ENCODE data around the gene CA12. TPM values are rescaled to one million over a fixed set of nuclear protein-coding genes. Genes with fewer than 3 reads are reported as not detected.

The CA12 gene
- total and polyA plus RNA-seq, 2 donors (not counting 3 experiments of a cell fraction or from before 2014, with no cell fraction given) = 1.1 to 5.9 TPM

- H4K20me1 ChIP-seq (replicated peaks; ENCODE audit: control insufficient read depth, extremely low read depth, insufficient read depth, low read length) = no peaks in the 10 kb centered on the region
- BruUV-seq (replicated peaks) = no TSS peak
- FAIRE-seq (no peak), DNase-seq (ENCODE audit: low read depth, low spot score) (no peak)
- H3K27me3 ChIP-seq (ENCODE audit: control insufficient read depth in 2 of 2, insufficient read depth in 2 of 2, low read length in 2 of 2) = peaks cover 0 to 10% of the 10 kb centered on the region in 2 experiments
- CTCF ChIA-PET = interaction anchor here (1.2 to 1.4 kb wide), 3 partner anchors 10 to 13 kb away, joined by 4 to 5 read pairs (median 4); no protein-coding TSS in a partner anchor
- H3K36me3 ChIP-seq (ENCODE audit: control insufficient read depth in 2 of 2, extremely low read depth in 1 of 2, insufficient read depth in 2 of 2, low read length in 2 of 2) = no peaks in the 10 kb centered on the region
- H3K79me2 ChIP-seq (ENCODE audit: control insufficient read depth, insufficient read depth, low read length) = no peaks in the 10 kb centered on the region
- TF ChIP-seq GATA2 (IDR thresholded peaks at IDR 0.05; ENCODE audit: insufficient read depth, insufficient read length, low read depth, low read length) = no peak
- no peak for TF ChIP-seq CTCF (IDR thresholded peaks at IDR 0.05; ENCODE audit: extremely low read depth in 1 of 2, insufficient read depth in 1 of 2, low read depth in 1 of 2, low read length in 2 of 2)
- no peak for TF ChIP-seq FOS (IDR thresholded peaks at IDR 0.05; ENCODE audit: borderline replicate concordance, insufficient read depth, low read length)
- no peak for TF ChIP-seq EZH2 (IDR thresholded peaks at IDR 0.05; ENCODE audit: borderline replicate concordance, low read depth, low read length, severe bottlenecking)
- no peak for TF ChIP-seq POLR2AphosphoS5 (IDR thresholded peaks at IDR 0.05; ENCODE audit: insufficient read depth, low read depth, low read length)
- TF ChIP-seq JUN (IDR thresholded peaks at IDR 0.05; ENCODE audit: borderline replicate concordance, insufficient read depth, insufficient read length, low read depth) = no peak
- no peak for TF ChIP-seq MYC (IDR thresholded peaks at IDR 0.05; ENCODE audit: low read depth, low read length)
- TF ChIP-seq, protein P1, sequence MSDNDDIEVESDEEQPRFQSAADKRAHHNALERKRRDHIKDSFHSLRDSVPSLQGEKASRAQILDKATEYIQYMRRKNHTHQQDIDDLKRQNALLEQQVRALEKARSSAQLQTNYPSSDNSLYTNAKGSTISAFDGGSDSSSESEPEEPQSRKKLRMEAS (IDR thresholded peaks at IDR 0.05; ENCODE audit: insufficient read depth, insufficient read length) = no peak
- no peak for TF ChIP-seq POLR2A (IDR thresholded peaks at IDR 0.05; ENCODE audit: low read depth, low read length)
- POLR2A ChIA-PET = no interaction called here
- dilution Hi-C loops (cut with MboI; ENCODE audit: extremely low pct_ligation_motif_present, low sequenced_read_pairs) = no loop called here
- no peak overlapping the region for H3K27ac ChIP-seq (ENCODE audit: insufficient read depth, low read depth, low read length)
- intact Hi-C loops (cut with micrococcal nuclease) = no loop called here
- no peaks in the 10 kb centered on the region for H3K9me3 ChIP-seq (replicated peaks; ENCODE audit: control insufficient read depth, insufficient read depth, low read length)
- H3K4me1 ChIP-seq (ENCODE audit: control insufficient read depth, extremely low read depth, insufficient read depth, low read length) = no peaks in the 10 kb centered on the region
- no peak overlapping the region for H3K4me2 ChIP-seq (ENCODE audit: insufficient read depth, low read length)
- no peak overlapping the region for H2AFZ ChIP-seq (ENCODE audit: low read depth, low read length)
- H3K9ac ChIP-seq (replicated peaks; ENCODE audit: extremely low read depth, insufficient read depth, low read length) = no peak overlapping the region
- H3K4me3 ChIP-seq (replicated peaks in 1 of 3; ENCODE audit: insufficient read depth in 1 of 3, low read depth in 1 of 3, low read length in 3 of 3) = no peak overlapping the region
- no peaks in the 10 kb centered on the region for H3K9me1 ChIP-seq (replicated peaks; ENCODE audit: control insufficient read depth, extremely low read depth, insufficient read depth, low read length)
These were observed 18.8 kb downstream of the CA12 start for GRCh38 chr15:63362885-63363284.

All from endothelial cell of umbilical vein (primary cell).